ENCODE data around the gene ABHD12B. TPM values are rescaled to one million over a fixed set of nuclear protein-coding genes. Genes with fewer than 3 reads are reported as not detected.
A peak's percentile ranks its signal among the peaks of the same experiment; 100 is the strongest.
"Not testable (repeated sequence)": the region's sequence is repeated elsewhere in the genome, so short reads cannot be mapped to it uniquely, and the experiment has no call there.

The ABHD12B gene
- polyA plus RNA-seq, 3 donors, result 0.81 to 1.3 (median 1.0) TPM

DNA sequence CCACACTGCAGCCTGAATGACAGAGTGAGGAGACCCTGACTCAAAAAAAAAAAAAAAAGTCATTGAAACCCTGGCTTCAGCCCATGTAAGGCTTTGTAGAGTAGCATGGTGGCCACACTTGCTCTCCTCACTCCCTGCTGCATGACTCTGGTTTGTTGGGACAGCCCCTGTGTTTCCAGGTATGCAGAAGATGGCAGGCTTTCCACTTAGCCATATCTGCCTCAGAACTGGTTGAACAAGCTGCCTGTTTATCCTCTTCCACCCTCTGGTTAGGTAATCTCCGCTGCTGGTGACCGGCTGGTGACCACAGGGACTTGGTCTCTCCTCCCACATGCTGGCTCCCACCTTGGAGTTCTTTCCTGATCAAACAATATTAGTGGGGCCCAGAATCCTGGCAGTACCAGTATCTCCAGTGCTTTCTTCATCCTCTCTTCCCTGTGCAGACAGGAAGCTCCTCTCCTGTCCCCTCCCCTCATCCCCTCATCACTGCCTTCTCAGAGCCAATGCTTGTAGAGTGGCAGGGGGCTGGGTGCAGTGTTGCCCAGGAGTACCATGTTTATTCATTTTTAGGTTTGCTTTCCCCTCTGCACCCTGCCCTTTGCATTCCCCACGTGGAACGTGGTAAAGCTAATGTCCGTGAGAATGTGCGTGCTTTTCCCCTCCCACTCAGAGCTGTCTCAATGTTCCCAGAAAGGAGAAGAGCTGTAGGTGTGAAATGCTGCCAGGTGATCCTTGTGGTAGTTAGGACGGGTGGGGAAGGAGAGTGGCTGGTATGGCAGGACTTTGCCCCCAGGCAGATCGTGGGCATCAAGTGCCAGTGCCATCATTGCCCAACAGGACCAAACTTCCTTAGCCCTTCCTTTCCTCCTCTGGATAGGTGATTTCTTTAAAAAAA lies 11.3 kb downstream of the ABHD12B start:
- no peak for DNase-seq (ENCODE audit: extremely low read depth in 1 of 11, low read depth in 9 of 11, low spot score in 4 of 11)

DNA sequence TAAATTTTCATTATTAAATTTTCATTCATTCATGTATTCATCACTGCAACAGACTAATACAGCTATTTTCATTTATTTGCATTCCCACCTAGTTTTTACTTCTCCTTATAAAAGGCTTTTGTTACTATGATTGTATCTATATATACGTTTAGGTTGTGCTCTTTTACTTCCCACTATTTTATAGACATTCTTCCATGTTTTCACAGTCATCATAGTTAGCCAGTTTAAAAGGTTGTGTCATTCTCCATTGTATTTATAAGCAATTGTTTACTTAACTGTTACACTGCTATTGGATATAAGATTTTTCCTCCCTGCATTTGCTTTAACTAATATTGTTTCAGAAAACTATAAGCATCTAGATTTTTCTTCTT lies 12.0 kb downstream of the ABHD12B start:
- no peak for DNase-seq (ENCODE audit: extremely low read depth in 1 of 11, low read depth in 9 of 11, low spot score in 4 of 11)

DNA sequence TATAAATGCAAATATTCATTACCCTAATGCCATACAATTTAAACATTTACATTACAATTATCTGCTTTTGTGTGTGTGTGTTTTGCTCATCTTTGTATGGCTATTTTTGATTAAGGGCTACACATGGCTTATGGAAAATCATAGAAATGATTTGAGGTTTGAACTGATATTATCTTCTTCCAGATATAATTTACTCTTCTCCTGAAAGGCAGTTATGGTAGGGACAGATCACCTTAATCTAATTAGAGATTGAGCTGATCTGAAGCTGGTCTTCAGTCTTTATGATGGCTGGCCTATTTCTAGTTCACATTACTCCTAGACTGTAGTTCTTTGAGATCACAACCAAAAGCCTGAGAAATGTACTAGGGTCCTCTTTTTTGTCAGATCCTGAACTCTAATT lies 15.6 kb downstream of the ABHD12B start:
- no peak for DNase-seq (ENCODE audit: extremely low read depth in 1 of 11, low read depth in 9 of 11, low spot score in 4 of 11)

DNA sequence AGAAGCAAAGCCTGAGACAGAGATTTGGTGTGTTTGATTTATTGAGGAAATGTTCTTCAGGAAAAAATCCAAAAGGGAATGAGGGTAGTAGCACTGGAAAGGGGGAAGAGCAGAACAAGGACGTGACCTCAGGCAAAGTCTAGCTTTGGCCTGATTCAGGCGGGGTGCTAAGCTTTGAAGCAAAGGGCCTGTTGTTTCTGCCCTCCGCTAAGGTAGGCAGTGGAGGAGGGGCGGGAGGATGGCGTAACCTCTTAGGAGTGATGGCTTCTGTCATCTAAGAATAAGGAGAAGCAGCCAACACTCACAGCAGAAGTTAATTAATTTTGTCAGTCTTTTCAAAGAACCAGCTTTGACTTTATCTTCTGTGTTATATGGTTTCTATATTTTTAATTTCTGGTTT lies 20.4 kb downstream of the ABHD12B start:
- no peak for DNase-seq (ENCODE audit: extremely low read depth in 1 of 11, low read depth in 9 of 11, low spot score in 4 of 11)

DNA sequence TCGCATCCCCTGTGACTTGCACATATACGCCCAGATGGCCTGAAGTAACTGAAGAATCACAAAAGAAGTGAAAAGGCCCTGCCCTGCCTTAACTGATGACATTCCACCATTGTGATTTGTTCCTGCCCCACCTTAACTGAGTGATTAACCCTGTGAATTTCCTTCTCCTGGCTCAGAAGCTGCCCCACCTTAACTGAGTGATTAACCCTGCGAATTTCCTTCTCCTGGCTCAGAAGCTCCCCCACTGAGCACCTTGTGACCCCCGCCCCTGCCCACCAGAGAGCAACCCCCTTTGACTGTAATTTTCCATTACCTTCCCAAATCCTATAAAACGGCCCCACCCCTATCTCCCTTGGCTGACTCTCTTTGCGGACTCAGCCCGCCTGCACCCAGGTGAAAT lies 24.6 kb downstream of the ABHD12B start:
- DNase-seq (ENCODE audit: extremely low read depth in 1 of 11, low read depth in 9 of 11, low spot score in 4 of 11), result not testable (repeated sequence)

DNA sequence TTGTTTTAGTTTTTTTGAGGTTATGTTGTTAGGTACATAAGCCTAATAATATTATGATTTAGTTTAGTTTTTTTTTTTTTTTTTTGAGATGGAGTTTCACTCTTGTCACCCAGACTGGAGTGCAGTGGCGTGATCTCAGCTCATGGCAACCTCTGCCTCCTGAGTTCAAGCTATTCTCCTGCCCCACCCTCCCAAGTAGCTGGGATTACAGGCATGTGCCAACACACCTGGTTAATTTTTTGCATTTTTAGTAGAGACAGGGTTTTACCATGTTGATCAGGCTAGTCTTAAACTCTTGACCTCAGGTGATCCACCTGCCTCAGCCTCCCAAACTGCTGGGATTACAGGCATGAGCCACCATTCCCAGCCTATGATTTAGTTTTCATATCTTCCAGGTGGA lies 25.2 kb downstream of the ABHD12B start:
- DNase-seq (ENCODE audit: extremely low read depth in 1 of 11, low read depth in 9 of 11, low spot score in 4 of 11), result not testable (repeated sequence)

DNA sequence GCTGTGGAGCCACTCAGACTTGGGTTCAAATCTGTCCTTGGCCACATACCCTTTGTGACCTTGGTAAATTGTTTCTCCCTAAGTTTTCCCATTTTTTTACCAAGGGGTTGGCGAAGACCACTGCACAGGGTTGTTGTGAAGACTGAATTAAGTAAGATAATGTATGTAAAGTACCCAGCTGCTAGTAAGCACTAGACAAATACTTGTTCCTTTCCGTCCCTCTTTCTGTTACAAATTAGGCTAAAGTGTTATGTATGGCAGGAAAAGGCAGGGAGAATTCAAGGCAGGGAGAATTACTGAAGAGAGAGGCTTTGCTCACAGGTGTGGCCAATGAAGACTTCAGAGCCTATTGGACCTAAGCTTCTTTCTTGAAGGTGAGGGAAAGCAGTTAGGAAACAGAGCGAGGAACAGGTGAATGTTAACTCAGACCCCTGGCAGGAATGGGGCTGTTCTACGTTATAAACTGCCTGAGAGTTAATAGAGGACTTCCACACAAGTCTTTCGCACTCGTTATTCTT lies 25.9 kb downstream of the ABHD12B start:
- no peak for DNase-seq (ENCODE audit: extremely low read depth in 1 of 11, low read depth in 9 of 11, low spot score in 4 of 11)

DNA sequence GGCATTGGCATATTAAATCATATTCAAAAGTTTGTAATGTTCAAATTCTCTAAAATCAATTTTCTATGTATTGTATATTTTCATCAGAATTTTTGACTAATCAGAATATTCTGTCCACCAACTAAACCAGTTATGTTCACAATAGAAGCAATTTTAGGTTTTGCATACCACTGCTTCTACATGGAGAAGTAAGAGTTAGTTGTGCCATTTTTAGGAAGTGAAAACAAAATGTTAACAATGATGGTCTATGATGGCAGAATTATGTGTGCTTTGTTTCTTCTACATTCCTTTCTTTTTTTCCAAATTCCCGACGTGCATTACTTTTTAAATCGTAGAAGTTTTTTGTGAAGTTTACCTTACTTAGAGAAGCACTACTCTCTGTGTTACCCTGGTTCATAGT lies 29.5 kb downstream of the ABHD12B start:
- no peak for DNase-seq (ENCODE audit: extremely low read depth in 1 of 11, low read depth in 9 of 11, low spot score in 4 of 11)

DNA sequence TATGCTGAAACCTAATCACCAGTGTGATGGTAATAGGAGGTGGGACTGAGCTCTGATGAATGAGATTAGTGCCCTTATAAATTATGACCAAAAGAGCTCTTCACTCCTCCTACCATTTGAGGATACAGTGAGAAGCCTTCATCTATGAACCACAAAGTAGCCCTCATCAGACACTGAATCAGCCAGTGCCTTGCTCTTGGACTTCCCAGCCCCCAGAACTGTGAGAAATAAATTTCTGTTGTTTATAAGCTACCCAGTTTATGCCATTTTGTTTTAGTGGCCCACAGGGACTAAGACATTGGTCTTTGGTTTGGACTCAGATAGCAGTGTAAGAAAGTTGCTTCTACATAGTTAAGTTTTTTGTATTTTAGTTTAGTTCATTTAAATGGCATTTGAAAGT lies 32.9 kb downstream of the ABHD12B start:
- no peak for DNase-seq (ENCODE audit: extremely low read depth in 1 of 11, low read depth in 9 of 11, low spot score in 4 of 11)

DNA sequence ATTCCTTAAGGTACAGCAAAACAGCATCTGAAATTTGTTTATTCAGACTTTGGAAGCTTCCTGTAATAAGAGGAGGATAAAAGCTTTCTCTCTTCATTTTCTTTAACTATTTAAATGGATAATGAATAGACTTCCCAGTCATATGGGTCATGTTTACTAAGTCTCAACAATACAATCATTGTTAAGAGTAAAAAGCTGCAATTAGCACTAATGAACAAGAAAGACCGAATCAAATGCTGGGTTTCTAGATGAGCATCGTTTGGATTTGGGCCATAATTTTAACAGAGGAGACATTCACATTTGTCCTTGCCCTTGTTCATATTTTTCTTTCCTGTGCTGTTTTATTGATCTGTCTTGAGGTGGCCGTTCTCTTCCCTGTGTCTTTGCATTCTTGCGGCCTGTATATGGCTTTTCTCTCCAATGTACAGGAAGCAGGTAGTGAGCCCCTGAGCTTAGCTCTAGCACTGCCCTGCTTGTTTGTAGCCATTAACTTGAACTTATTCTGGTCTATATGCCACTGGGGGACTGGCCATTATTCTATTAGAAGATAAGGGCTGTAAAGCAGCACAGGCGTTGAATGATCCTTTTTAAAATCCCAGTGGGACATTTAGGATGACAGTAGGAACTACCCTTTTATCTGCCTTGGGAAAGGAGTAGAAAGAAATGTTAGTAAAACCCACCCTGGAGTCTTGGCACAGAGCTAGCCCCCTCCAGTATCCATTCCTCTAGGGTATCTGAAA lies 34.6 kb downstream of the ABHD12B start:
- no peak for DNase-seq (ENCODE audit: extremely low read depth in 1 of 11, low read depth in 9 of 11, low spot score in 4 of 11)

DNA sequence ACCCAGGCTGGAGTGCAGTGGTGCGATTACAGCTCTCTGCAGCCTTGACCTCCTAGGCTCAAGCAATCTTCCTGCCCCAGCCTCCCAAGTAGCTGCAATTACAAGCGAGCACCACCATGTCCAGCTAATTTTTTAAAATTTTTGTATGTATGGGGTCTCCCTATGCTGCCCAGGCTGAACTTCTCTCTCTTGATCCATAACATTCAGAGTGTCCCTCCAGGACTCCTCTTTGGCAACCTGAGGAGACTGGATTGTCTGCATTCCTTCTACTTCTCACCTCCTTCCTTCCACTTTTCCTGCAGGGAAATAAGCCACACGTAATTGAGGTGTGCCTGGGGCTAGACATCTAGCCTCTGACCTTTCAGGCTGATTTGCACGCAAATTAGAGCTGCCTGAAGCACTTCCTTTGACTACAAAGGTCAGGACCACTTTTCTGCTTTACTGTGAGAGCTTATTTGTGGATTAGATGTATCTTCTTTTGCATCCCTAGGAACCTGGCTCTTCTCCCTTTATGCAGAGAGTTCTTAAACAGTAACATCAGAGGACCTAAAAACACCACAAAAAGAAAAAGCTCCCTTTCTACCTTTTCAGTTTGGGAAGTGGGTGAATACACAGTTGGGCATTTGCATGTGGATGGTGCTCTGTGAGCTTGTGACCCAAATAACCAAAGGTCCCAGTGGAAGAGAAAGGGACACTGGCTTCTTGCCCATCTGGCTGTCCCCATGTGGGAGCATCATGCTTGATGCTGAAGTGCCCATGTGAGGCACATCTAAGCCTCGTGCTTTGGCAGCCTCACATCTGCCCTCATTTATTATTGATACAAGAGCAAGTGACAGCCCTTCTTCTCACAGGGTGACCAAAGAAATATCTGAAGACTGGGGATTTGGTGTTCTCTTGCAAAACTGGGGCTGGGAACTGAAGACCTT lies 38.9 kb downstream of the ABHD12B start:
- no peak for DNase-seq (ENCODE audit: extremely low read depth in 1 of 11, low read depth in 9 of 11, low spot score in 4 of 11)

DNA sequence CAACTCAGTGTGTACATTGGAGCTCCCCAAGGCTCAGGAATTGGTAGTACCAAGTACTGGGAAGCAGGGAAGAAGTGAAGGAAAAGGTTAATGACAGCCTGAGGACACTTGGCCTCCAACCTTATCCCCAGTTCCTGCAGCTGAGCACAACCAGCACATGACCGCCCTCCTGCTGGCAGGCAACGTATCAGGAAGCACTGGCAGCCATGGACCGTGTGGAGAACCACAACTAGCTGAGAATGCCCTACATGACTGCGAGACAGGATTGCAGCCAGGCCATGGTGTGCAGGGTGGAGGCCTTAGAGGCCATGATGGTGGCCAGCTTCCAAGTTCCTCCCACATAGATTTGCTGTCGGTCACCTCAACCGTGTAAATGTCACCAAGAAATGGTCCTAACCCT lies 45.6 kb downstream of the ABHD12B start:
- DNase-seq (ENCODE audit: extremely low read depth in 1 of 11, low read depth in 9 of 11, low spot score in 4 of 11), result no peak

DNA sequence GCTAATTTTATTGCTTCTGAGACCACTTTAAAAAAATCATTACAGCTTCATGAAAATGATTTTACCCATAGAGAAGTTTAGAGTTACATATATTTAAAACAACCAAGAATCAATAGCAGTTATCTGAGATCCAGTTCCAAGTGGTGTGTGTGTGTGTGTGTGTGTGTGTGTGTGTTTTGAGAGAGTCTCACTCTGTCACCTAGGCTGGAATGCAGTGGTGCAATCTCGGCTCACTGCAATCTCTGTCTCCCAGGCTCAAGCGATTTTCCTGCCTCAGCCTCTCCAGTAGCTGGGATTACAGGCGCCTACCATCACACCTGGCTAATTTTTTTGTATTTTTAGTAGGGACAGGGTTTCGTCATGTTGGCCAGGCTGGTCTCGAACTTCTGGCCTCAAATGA lies 47.7 kb downstream of the ABHD12B start:
- not testable (repeated sequence) for DNase-seq (ENCODE audit: extremely low read depth in 1 of 11, low read depth in 9 of 11, low spot score in 4 of 11)

DNA sequence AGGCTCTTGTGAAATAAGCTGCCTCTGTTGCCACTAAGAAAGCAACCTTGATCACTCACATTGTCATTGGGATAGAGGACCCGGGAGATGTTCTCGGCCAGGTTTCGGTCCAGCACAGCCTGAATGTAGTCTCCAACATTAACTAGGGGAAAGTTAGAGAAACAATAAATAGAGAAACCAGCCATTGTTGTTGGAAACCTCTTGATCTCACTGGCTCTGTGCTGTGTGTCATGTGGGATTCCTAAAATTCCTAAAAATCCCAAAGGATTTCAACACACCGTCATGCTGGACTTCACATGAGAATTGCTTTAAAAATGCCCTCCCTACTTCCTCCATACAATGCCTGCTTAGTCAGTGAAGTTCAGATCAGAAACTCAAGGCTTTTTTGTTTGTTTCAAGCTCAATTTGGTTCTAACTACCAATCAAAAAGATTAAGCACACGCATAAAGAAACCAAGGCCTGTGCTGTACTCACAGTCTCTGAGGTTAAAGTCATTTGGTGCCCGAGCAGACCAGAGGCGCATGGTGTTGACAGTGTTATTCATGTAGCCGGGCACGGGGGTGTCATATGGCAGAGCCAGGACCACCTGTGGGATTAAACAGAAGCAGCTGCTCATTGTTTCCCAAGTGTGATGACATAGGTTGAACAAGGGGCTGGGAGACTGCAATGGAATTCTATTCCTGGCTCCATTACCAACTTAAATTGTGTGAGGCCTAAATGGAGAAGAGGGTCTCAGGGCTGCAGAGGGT lies 48.8 kb downstream of the ABHD12B start:
- DNase-seq (ENCODE audit: extremely low read depth in 1 of 11, low read depth in 9 of 11, low spot score in 4 of 11), result peak in 5 of 11 donors; percentile 16 to 42 (median 18)

DNA sequence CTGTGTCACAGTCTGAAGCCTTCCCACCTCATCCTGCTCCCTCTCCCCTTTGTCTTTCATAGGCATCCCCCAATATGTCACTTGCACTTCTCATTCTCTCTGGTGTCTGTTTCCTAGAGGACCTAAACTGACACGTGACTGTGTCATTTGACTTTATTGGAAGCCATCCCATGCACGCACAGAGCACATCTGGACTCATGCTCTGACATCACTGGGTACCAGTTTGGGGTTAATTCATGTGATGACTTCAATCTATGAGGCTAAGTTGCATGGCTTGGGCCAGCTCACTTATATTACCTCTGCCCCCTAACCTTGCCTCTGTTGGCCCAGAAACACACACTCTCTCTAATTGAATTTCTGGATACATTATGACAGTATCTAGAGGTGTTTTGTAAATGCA lies 51.0 kb downstream of the ABHD12B start:
- no peak for DNase-seq (ENCODE audit: extremely low read depth in 1 of 11, low read depth in 9 of 11, low spot score in 4 of 11)

DNA sequence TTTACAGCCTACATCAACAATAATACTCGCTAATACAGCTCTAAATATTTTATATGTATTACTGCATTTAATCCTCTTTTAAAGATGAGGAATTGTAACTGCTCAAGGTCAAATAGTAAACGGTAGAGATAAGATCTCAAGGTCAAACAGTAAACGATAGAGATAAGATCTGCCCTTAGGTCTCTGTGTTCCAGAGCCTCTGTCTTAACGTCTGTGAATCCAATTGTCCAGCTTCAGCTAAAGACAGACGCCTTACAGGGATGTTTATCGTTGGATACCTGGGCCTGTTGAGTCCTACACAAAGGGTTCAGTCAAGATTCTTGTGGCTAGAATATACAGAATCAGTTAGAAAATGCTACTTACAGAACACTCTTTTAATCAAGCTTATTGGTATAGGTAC lies 52.4 kb downstream of the ABHD12B start:
- DNase-seq (ENCODE audit: extremely low read depth in 1 of 11, low read depth in 9 of 11, low spot score in 4 of 11), result no peak

DNA sequence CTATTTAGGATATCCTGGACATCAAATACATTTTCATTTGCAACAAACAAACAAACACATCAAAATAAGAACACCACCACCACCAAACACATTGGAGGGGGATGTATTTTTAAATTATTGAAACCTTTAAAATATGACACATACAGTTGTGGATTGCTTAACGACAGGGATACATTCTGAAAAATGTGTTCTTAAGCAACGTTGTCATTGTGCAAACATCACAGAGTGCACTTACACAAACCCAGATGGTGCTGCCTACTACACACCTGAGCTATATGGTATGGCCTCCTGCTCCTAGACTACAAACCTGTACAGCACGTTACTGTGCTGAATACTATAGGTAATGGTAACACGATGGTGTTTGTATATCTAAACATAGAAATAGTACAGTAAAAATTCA lies 53.0 kb downstream of the ABHD12B start:
- no peak for DNase-seq (ENCODE audit: extremely low read depth in 1 of 11, low read depth in 9 of 11, low spot score in 4 of 11)

DNA sequence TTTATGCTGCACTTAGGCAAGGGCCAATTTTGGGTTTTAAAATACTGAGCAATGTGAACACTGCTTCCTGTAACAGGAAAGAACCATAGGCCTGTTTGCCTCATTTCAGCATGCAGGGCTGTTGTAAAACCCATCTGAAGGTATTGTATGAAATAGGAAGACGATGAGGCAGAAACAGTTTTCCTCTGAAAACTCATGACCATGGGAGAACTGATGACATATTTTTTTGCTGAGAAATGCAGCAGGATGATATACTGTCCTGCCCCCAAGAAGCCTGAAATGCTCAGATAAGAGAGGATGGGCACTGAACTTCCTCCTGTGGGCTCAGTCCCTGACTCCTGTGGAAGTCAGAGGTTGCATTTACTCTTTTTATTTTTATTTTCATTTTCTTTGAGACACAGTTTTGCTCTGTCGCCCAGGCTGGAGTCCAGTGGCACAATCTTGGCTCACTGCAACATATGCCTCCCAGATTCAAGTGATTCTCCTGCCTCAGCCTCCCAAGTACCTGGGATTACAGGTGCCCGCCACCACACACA lies 55.1 kb downstream of the ABHD12B start:
- no peak for DNase-seq (ENCODE audit: extremely low read depth in 1 of 11, low read depth in 9 of 11, low spot score in 4 of 11)
